LoVo (cell line): ENCODE data around the gene AAGAB.
"Not testable (repeated sequence)": the region's sequence is repeated elsewhere in the genome, so short reads cannot be mapped to it uniquely, and the experiment has no call there.

Experiments
- DNase-seq: peaks from one replicate; pipeline ENCODE4 v3.0.0-alpha.2; 2016; ENCODE audit warnings: low spot score

AAGAB gene

GRCh38 chr15:67172172-67172571 is 82.3 kb downstream of the AAGAB start:
- DNase-seq, result no peak

DNA sequence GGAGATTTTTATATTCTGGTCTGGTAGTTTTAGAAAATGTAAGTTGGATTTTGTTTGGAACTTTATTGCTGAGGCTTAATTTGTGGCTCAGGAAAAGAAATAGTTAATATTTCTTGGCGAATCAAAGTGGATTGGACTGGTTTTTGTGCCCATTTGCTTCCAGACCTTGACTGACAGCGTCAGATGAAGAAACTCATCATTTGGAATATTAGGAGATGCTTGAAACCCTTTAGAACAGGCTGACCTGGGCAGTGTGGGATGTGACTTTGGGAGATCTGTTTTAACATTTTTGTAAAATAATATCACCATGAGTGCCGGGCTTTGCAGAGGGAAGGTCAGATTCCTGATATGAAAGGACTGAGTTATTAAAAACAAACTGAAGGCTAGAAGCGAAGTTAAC is 83.0 kb downstream of the AAGAB start:
- no peak for DNase-seq

DNA sequence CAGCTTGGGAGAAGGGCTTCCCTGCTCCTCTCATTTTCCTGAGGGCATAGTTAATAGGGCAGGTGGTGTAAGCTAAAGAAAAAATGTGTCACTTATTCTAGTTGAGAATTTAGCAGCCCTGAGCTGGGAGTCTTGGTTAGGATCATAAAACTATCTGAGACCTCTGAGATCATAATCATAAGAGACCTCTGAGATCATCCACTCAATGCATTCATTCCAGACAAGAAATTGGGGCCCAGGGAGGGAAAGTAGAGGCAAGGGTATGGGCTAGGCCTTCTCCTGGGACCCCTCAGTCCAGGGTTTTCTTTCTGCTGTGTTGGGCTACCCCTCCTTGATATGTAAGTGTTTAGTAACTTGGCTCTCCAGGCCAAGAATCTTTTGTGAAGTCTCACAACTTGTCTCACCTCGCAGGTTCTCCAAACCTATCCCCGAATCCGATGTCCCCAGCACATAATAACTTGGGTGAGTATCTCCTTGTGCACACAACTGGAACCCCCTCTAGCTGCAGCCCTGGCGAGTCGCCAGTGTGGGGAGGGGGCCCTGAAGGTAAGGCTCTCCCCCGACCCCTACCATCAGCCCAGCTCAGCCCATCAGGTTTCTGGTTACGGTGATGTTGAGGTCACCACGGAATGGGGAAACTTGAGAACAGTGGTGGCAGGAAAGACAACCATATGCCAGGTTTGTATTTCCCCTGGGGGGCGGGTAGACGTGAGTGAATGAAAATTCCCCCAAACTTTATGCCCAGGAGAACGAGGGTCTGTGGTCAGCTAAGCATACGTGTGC is 84.1 kb downstream of the AAGAB start:
- DNase-seq, result no peak

DNA sequence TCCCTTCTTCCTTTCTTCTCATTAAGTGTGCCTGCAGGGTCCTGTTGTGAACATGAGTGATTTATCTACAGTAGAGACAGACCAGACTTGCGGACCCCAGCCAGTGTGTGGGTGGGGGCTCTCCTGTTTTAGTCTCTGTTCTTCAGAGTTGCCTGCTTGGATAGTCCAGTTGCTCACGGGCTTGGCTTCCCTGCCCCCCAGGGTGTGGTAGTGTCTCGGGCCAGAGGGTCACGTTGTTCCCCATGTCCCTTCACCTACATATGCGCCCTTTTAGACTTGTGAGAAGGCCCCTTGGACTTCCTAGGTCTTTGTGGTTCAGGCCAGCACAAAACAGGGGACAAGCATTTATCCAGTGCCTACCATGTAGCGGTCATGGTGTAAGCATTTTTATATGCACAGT is 85.8 kb downstream of the AAGAB start:
- no peak for DNase-seq

- DNase-seq, result no peak
Observed at GRCh38 chr15:67167091-67167490, 87.4 kb downstream of the AAGAB start.

DNA sequence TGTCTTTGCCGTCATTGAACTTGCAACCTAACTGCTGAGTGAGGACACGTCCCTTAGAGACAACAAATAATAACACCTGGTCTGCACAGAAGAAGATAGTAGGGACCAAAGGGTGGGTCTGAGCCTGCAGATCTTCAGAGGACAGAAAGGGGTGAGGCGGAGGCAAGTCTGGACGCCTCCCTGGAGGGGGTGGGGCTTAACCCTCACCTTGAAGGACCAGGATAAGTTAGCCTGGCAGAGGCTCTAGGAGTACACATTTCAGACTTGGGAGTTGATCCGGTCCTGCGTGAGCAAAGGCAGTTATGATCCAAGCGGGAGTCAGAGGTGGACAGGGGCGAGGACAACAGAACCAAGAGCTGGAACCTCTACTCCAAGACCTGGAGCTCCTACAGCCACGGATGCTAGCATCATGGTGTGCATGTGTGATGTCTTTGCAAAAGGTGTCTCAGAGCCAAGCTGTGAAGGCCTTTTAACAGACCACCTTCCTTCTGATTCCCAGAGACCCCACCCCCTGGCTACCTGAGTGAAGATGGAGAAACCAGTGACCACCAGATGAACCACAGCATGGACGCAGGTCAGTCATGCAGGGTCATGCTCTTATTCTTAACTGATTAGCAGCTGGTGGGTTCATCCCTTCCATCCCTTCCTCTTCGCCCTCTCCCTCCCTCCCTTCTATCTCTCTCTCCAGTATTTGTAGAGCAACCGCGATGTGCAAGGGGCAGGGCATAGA is 88.0 kb downstream of the AAGAB start:
- DNase-seq, result no peak

DNA sequence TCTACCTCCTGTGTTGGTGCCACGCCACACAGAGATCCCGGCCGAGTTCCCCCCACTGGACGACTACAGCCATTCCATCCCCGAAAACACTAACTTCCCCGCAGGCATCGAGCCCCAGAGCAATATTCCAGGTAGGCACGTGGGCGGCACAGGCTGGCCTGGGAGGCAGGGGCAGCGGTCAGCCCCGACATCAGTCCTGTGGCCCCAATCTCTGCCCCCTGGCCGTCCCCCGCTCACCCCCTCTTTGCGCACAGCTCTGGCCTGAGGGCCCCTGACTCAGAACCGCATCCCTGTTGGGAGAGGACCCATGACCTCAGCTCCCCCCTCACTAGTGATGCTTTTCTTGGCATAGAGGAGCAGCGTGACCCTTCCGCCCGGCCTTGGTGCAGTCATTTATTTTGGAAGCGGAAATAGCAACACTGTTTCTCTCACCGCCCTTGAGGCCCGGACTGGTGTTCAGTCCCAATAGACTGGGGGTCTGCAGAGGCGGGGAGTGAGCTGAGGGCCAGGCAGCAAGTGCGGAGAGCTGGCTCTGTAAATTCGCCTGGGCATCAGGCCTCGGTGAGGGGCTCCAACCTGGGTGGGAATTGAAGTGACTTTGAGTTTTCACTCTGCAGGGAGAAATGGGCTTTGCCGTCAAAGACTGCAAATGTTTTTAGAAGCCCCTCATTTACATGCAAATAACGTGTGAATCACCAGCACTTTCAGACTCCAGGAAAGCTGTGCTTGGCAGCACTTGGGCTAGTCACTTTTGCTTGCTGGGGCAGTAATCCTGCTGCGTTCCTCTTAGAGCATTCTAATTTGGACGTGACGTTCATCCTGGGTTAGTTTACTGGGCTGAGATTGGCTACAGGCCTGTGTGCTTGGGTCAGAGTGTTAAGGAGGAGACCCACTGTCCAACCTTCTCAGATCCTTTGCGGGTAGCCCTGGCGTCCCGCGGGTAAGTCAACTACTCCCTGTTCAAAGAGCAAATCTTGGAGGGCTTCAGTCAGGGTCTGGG is 88.9 kb downstream of the AAGAB start:
- no peak for DNase-seq

GRCh38 chr15:67164811-67165253 is 89.6 kb downstream of the AAGAB start:
- DNase-seq, result no peak

- DNase-seq, result no peak
Observed at GRCh38 chr15:67164401-67164791, 90.1 kb downstream of the AAGAB start.

- no peak for DNase-seq
Observed at GRCh38 chr15:67163180-67163579, 91.3 kb downstream of the AAGAB start.

DNA sequence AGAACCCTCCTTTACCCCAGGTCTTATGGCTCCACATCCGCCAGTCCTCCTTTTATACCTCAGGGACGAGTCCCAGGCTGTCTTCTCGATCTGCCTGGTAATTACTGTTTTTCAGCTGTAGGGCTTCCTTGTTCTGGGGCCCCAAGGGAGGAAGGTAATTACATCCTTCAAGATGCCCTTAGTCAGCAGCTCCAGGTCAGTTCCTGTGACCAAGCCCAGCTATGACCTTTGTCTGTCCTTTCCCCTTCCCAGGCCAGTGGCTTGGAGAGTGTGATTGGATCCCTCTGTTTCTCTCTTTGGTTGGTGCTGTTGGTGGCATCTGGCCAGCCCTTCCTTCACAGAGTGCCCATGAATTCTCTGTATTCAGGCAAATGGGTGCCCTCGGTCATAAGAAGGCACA is 92.6 kb downstream of the AAGAB start:
- DNase-seq, result no peak

DNA sequence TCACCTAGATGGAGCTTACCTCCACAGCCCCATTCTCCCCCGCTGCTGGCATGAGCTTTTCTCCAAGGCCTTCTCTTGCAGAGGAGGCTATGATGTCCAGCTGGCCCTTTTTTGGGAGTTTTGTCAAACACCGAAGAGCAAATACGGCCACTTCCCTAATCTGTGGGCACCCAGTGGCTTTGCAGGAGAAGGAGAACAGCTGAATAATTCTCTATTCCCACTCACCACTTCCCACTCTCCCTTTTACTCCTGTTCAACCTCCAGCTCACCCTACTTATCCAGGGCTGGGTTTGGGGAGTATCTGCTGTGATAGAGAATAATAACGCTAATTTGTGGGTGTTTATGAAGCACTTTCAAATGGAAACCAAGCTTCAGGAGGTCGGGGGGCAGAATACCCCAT is 93.0 kb downstream of the AAGAB start:
- no peak for DNase-seq

DNA sequence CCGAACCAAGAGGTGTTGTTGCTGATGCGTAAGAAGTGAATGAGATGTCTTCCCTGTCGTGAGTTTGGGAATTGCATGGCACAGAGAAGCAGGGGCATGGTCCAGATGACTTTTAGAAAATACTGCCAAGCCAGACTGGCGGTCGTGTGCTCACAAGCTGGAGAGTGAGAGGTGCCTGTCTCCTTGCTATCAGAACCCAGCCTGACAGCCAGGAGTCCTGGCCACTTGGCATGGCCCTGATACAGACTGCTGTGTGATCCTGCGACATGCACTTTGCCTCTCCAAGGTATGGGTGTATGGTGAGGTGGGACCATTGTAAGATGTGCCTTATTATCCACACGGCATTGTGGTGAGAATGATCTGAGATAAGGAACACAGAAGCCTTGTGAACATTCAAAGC is 96.1 kb downstream of the AAGAB start:
- no peak for DNase-seq

- DNase-seq, result no peak
Observed at GRCh38 chr15:67157521-67158252, 96.8 kb downstream of the AAGAB start.

GRCh38 chr15:67156834-67157233 is 97.6 kb downstream of the AAGAB start:
- no peak for DNase-seq

DNA sequence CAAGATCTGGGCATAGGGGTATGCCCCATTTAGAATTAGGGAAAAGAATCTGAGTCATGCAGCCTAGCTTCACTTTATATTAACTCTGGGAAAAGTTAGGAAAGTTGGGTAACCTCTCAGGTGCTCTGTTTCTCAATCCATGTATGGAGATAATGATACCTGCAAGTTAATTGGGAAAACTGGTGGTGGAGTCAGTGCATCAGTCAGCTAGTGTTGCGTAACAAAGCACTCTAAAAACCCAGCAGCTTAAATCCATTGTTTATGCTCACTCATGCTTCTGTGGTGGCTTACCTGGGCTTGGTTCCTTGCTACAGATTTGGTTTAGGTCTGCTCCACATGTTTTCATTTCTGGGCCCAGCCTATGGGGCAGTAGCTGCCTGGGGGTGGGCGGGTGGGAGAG is 98.0 kb downstream of the AAGAB start:
- no peak for DNase-seq

GRCh38 chr15:67154249-67154648 is 100.2 kb downstream of the AAGAB start:
- no peak for DNase-seq

- not testable (repeated sequence) for DNase-seq
Observed at GRCh38 chr15:67153044-67153443, 101.4 kb downstream of the AAGAB start.

DNA sequence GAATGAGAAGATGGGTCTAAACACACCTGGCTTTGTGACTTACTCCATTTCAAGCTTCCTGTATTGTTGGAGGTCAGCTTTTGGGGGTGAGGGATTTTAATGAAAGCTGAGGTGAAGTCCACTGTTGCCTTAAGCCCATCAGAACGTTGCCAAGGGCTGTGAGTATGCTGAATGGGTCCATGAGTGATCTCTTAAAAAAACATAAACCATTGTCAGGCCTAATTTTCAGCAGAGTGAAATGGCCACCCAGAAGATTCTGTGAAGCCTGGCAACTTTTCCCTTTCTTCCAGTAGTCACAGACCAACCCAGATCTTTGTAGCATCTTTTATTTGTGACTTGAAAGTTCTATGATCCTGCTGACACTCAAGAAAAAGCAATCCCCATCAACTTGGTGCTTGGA is 102.0 kb downstream of the AAGAB start:
- DNase-seq, result no peak
